Kidney (tissue), 14 donors: ENCODE measurements around the gene DNAJC1. TPM values are rescaled to one million over a fixed set of nuclear protein-coding genes. Genes with fewer than 3 reads are reported as not detected.

Experiments used
- DNase-seq, 5 donors: peaks; one replicate each; pipeline ENCODE4 v3.0.0-alpha.2; 2013 to 2020
- FAIRE-seq: peaks from 2 replicates; lab custom pipeline; 2012; peaks lifted over from hg19 to GRCh38; lab: Jason Lieb, UNC
- H3K27ac ChIP-seq, 2 donors: one replicate each; pipeline ENCODE4 v1.7.0; 2013; ENCODE audit warnings: low read depth in 2 of 2, low read length in 2 of 2, inconsistent platforms in 1 of 2
- H3K27me3 ChIP-seq: one replicate; pipeline ENCODE4 v1.7.1; 2013; ENCODE audit warnings: low read length, inconsistent platforms; ENCODE audit not compliant: control insufficient read depth, insufficient read depth
- H3K36me3 ChIP-seq, 3 donors: one replicate each; pipeline versions ENCODE4 v1.7.0 to v1.7.1; 2013; ENCODE audit warnings: low read length in 3 of 3, control low read depth in 1 of 3, inconsistent platforms in 1 of 3; ENCODE audit not compliant: insufficient read depth in 3 of 3, control insufficient read depth in 2 of 3
- H3K4me1 ChIP-seq, 3 donors: one replicate each; pipeline versions ENCODE4 v1.7.0 to v1.7.1; 2013; ENCODE audit warnings: low read length in 3 of 3, inconsistent platforms in 1 of 3, low read depth in 1 of 3; ENCODE audit not compliant: control insufficient read depth in 2 of 3, insufficient read depth in 2 of 3
- H3K4me3 ChIP-seq, 3 donors: one replicate each; pipeline versions ENCODE4 v1.7.0 to v1.8.1; 2013; ENCODE audit warnings: low read length in 3 of 3, control low read depth in 1 of 3, inconsistent platforms in 1 of 3
- H3K9ac ChIP-seq, 3 donors: one replicate each; pipeline versions ENCODE4 v1.7.0 to v1.7.1; 2013; ENCODE audit warnings: low read length in 3 of 3, control low read depth in 1 of 3, inconsistent platforms in 1 of 3
- H3K9me3 ChIP-seq, 3 donors: one replicate each; pipeline versions ENCODE4 v1.7.0 to v1.7.1; 2013; ENCODE audit warnings: low read length in 3 of 3, control low read depth in 1 of 3, inconsistent platforms in 1 of 3; ENCODE audit not compliant: control insufficient read depth in 2 of 3, insufficient read depth in 1 of 3
- intact Hi-C: fragments of 100-400 bp; cut with DNase I; formaldehyde crosslinking; loops from one replicate; pipeline ENCODE4 v1.11.1; 2022
- polyA plus RNA-seq: library from polyadenylated mRNA; stranded (reverse); fragments of 350-450 nt; fragmentation: Illumina TruSeq; extraction: RNeasy Lipid Tissue Mini Kit (QIAGEN cat#74804); gene quantifications from one replicate; pipeline ENCODE4 v1.2.3, GENCODE V29; 2014; ENCODE audit warnings: low read depth, low replicate concordance; ENCODE audit not compliant: insufficient read depth
- total RNA-seq: library from RNA; stranded (reverse); fragmentation: NEBNext Ultra II Directional; extraction: Animal tissue kit (Norgen Biotek cat#: 25700); gene quantifications from one replicate; pipeline ENCODE4 v1.2.1, GENCODE V29; 2021
- TF ChIP-seq, protein P1 (sequence below): IDR thresholded peaks from 3 replicates; pipeline ENCODE4 v1.5.1; 2012; ENCODE audit warnings: mild to moderate bottlenecking, moderate library complexity, borderline replicate concordance; ENCODE audit not compliant: insufficient read depth; ENCODE audit errors: extremely low read depth
- donor health status: control.
- donor health status: control.
- donor health status: control.
- donor health status: control.
- donor health status: control.
- donor health status: DM: yes; HTN: yes; CAD: no.
- donor health status: Normal renal cell carcinoma (clear cell type).

Gene DNAJC1
- total and polyA plus RNA-seq, 2 donors from 2014 or later = 33.4 to 34.8 TPM

DNA sequence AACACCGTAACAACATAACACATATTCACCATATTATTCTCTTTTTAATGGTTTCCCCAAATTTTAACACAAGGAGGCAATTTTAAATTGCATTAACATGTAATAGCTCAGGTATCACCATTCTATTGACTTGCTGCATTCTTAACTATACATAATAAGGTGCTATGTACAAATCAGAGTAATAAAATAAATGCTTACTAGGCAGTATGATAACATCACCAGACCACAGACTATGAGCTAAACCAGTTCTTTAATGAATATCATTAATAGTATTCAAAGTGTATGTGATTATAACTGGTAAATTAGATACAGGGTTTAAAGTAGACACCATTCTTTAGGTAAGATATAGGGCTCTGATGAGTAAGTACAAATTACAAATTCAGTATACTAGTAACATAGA lies 226.6 kb downstream of the DNAJC1 start:
- no peak for DNase-seq

DNA sequence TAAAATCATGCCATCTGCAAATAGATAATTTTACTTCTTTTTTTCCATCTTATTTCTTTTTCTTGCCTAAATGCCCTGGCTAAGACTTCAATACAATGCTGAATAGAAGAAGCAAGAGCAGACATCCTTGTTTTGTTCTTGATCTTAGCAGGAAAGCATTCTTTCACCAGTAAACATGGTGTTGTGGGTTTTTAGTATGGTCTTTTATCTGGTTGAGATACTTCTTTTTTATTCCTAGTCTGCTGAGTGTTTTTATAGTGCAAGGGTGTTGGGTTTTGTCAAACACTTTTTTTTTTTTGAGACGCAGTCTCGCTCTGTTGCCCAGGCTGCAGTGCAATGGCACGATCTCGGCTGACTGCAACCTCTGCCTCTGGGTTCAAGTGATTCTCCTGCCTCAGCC lies 232.3 kb downstream of the DNAJC1 start:
- TF ChIP-seq, protein P1, sequence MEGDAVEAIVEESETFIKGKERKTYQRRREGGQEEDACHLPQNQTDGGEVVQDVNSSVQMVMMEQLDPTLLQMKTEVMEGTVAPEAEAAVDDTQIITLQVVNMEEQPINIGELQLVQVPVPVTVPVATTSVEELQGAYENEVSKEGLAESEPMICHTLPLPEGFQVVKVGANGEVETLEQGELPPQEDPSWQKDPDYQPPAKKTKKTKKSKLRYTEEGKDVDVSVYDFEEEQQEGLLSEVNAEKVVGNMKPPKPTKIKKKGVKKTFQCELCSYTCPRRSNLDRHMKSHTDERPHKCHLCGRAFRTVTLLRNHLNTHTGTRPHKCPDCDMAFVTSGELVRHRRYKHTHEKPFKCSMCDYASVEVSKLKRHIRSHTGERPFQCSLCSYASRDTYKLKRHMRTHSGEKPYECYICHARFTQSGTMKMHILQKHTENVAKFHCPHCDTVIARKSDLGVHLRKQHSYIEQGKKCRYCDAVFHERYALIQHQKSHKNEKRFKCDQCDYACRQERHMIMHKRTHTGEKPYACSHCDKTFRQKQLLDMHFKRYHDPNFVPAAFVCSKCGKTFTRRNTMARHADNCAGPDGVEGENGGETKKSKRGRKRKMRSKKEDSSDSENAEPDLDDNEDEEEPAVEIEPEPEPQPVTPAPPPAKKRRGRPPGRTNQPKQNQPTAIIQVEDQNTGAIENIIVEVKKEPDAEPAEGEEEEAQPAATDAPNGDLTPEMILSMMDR = no peak
- FAIRE-seq (no peak), DNase-seq (no peak)
- H3K9ac ChIP-seq = no peak overlapping the region
- no peak overlapping the region for H3K27ac ChIP-seq
- intact Hi-C loops = no loop called here
- no peaks in the 10 kb centered on the region for H3K36me3 ChIP-seq
- no peak overlapping the region for H3K4me3 ChIP-seq
- no peaks in the 10 kb centered on the region for H3K9me3 ChIP-seq
- no peaks in the 10 kb centered on the region for H3K4me1 ChIP-seq
- no peaks in the 10 kb centered on the region for H3K27me3 ChIP-seq

More for the DNA sequence above, 226.6 kb downstream of the DNAJC1 start:
- Histone ChIP-seq H3K27me3 (no peaks in the 10 kb centered on the region), H3K4me3 (no peak overlapping the region), H3K36me3 (no peaks in the 10 kb centered on the region), H3K27ac (no peak overlapping the region), H3K4me1 (no peaks in the 10 kb centered on the region), H3K9me3 (no peaks in the 10 kb centered on the region), H3K9ac (no peak overlapping the region)
- TF ChIP-seq, protein P1 = no peak
- no peak for FAIRE-seq
- intact Hi-C loops = no loop called here

DNA sequence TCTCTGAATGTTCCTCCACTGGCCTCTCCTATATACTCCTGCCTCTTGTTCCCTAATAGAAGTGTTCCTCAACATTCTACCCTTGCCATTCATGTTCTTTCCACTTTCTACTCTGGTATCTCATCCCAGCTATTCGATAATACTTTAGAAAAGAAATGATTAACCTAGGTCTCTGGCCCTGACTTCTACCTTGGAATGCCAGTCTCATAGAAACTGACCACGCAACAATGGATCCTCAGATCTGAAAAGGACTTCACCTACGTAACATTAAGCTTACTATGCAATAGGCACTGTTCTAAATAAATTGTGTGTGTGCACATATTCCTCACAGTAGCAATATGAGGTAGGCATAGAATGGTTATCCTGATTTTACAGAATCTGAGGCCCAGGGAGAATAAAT lies 234.5 kb downstream of the DNAJC1 start:
- Histone ChIP-seq H3K27me3 (no peaks in the 10 kb centered on the region), H3K9ac (no peak overlapping the region), H3K4me3 (no peak overlapping the region), H3K36me3 (no peaks in the 10 kb centered on the region), H3K4me1 (no peaks in the 10 kb centered on the region), H3K9me3 (no peaks in the 10 kb centered on the region), H3K27ac (no peak overlapping the region)
- DNase-seq = no peak
- TF ChIP-seq, protein P1 = no peak
- FAIRE-seq = no peak
- intact Hi-C loops = no loop called here
